IPS DF 4.7 (cell line): ENCODE results near the gene JARID2.

ENCODE experiments used
- DNase-seq: peaks from one replicate; pipeline ENCODE4 v3.0.0-alpha.2; 2013; ENCODE audit warnings: low spot score; ENCODE audit errors: extremely low read depth

Gene JARID2

GRCh38 chr6:15461127-15461944, 215.5 kb downstream of the JARID2 start:
- DNase-seq: no peak

- no peak for DNase-seq
These were observed 216.4 kb downstream of the JARID2 start for GRCh38 chr6:15462256-15462655.

GRCh38 chr6:15462717-15463525, 217.1 kb downstream of the JARID2 start:
- no peak for DNase-seq

- no peak for DNase-seq
These were observed 218.4 kb downstream of the JARID2 start for GRCh38 chr6:15464211-15464725.

GRCh38 chr6:15465212-15465611, 219.3 kb downstream of the JARID2 start:
- no peak for DNase-seq

GRCh38 chr6:15470746-15471145, 224.9 kb downstream of the JARID2 start:
- no peak for DNase-seq

GRCh38 chr6:15472621-15473020, 226.8 kb downstream of the JARID2 start:
- DNase-seq: no peak

GRCh38 chr6:15473174-15473573, 227.3 kb downstream of the JARID2 start:
- no peak for DNase-seq

GRCh38 chr6:15473741-15474161, 227.9 kb downstream of the JARID2 start:
- no peak for DNase-seq

- DNase-seq: no peak
These were observed 228.3 kb downstream of the JARID2 start for GRCh38 chr6:15474196-15474595.

GRCh38 chr6:15475261-15475660, 229.4 kb downstream of the JARID2 start:
- DNase-seq: no peak

- DNase-seq: no peak
These were observed 230.0 kb downstream of the JARID2 start for GRCh38 chr6:15475872-15476271.

- no peak for DNase-seq
These were observed 230.9 kb downstream of the JARID2 start for GRCh38 chr6:15476631-15477380.

GRCh38 chr6:15477746-15478145, 231.9 kb downstream of the JARID2 start:
- no peak for DNase-seq

- DNase-seq: no peak
These were observed 233.9 kb downstream of the JARID2 start for GRCh38 chr6:15479761-15480160.

GRCh38 chr6:15480525-15480924, 234.7 kb downstream of the JARID2 start:
- DNase-seq: no peak

- no peak for DNase-seq
These were observed 235.8 kb downstream of the JARID2 start for GRCh38 chr6:15481390-15482291.

- DNase-seq: no peak
These were observed 237.2 kb downstream of the JARID2 start for GRCh38 chr6:15483060-15483459.

GRCh38 chr6:15484140-15484539, 238.3 kb downstream of the JARID2 start:
- DNase-seq: no peak

GRCh38 chr6:15484821-15485220, 239.0 kb downstream of the JARID2 start:
- no peak for DNase-seq

GRCh38 chr6:15485936-15486335, 240.1 kb downstream of the JARID2 start:
- DNase-seq: no peak
